Measurements from ENCODE around the gene MALL. TPM values are rescaled to one million over a fixed set of nuclear protein-coding genes. Genes with fewer than 3 reads are reported as not detected.
"Not testable (repeated sequence)": the region's sequence is repeated elsewhere in the genome, so short reads cannot be mapped to it uniquely, and the experiment has no call there.

MALL gene
- total RNA-seq, 2 donors from 2014 or later, result 18.5 to 40.1 TPM

DNA sequence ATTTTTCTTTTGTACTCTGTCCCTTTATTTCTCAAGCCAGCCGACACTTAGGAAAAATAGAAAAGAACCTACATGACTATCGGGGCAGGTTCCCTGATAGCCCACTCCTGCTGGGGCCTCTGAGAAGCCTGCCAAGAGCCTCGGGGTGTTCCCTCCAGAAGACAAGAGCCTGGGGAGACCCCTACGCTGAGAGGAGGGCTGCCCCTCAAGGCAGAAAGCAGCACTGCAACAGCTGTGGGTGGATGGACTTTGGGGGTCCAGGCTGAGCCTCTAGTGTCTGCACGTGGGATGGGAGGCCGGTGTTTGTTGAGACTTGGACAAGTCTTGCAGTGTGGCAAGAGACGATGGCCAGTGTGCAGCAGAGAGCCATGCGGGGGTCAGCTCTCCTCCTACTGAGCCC is 32.5 kb downstream of the MALL start:
- H3K27ac ChIP-seq, result not testable (repeated sequence)

DNA sequence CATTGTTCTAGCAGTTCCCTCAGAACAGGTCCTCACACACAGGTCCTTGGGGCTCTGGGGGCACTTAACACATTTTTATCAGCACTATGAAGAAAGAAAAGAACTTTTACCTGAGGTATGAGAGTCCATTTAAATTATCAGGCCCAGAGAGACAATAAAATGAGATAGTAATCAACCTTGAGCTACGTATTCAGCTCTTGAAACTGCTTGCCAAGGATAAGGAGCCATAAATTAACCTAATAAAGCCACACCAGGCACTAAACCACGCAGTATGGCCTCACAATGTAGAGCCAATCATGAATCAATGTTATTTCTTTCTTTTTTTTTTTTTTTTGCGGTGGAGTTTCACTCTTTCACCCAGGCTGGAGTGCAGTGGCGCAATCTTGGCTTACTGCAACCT is 37.5 kb downstream of the MALL start:
- H3K4me3 ChIP-seq; DNase-seq (ENCODE audit: low spot score); intact Hi-C loops (cut with DNase I); H3K27ac ChIP-seq; H3K4me1 ChIP-seq (replicated peaks); H3K9me3 ChIP-seq; H3K27me3 ChIP-seq (replicated peaks; ENCODE audit: insufficient read depth); H3K36me3 ChIP-seq: not testable (repeated sequence)
- WGBS, result 33% methylated on average over 1 of the region's 4 CpGs

More for the DNA sequence above, 32.5 kb downstream of the MALL start:
- H3K4me3 ChIP-seq; H3K4me1 ChIP-seq (replicated peaks); intact Hi-C loops (cut with DNase I); DNase-seq (ENCODE audit: low spot score); H3K36me3 ChIP-seq; H3K27me3 ChIP-seq (replicated peaks; ENCODE audit: insufficient read depth); H3K9me3 ChIP-seq: not testable (repeated sequence)
- WGBS, result no CpG with 5 or more reads among the region's 8 CpGs

DNA sequence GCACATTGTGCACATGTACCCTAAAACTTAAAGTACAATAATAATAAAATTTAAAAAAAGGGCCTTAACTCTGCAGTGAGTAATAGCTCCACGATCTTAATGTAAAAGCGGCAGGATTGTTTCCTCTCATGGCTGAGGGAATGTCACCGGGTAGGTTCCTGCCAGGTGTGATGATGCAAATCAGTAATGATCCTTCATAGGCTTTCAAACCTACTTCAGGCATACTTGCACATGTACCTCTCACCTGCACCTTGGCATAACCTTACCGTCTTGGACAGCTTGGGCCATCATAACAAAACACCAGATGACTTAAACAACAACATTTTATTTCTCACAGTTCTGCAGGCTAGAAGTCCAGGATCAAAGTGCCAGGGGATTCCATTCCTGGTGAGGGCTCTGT is 39.7 kb downstream of the MALL start:
- H3K4me1 ChIP-seq (replicated peaks); H3K27ac ChIP-seq; intact Hi-C loops (cut with DNase I); DNase-seq (ENCODE audit: low spot score); H3K27me3 ChIP-seq (replicated peaks; ENCODE audit: insufficient read depth); H3K36me3 ChIP-seq; H3K4me3 ChIP-seq; H3K9me3 ChIP-seq: not testable (repeated sequence)
- no CpG with 5 or more reads among the region's 4 CpGs for WGBS

- DNase-seq (ENCODE audit: low spot score), result not testable (repeated sequence)
- 98% methylated on average over 4 of the region's 7 CpGs for WGBS
These were observed 45.8 kb downstream of the MALL start for GRCh38 chr2:110069869-110070268.

GRCh38 chr2:110068153-110068552 is 47.5 kb downstream of the MALL start:
- 86% methylated on average over 3 of the region's 3 CpGs for WGBS
- H3K4me3 ChIP-seq; H3K36me3 ChIP-seq; H3K4me1 ChIP-seq (replicated peaks); DNase-seq (ENCODE audit: low spot score); intact Hi-C loops (cut with DNase I); H3K9me3 ChIP-seq; H3K27ac ChIP-seq; H3K27me3 ChIP-seq (replicated peaks; ENCODE audit: insufficient read depth): not testable (repeated sequence)

More at GRCh38 chr2:110069869-110070268, 45.8 kb downstream of the MALL start:
- intact Hi-C loops (cut with DNase I); H3K4me3 ChIP-seq; H3K36me3 ChIP-seq; H3K9me3 ChIP-seq; H3K27me3 ChIP-seq (replicated peaks; ENCODE audit: insufficient read depth); H3K4me1 ChIP-seq (replicated peaks); H3K27ac ChIP-seq: not testable (repeated sequence)

DNA sequence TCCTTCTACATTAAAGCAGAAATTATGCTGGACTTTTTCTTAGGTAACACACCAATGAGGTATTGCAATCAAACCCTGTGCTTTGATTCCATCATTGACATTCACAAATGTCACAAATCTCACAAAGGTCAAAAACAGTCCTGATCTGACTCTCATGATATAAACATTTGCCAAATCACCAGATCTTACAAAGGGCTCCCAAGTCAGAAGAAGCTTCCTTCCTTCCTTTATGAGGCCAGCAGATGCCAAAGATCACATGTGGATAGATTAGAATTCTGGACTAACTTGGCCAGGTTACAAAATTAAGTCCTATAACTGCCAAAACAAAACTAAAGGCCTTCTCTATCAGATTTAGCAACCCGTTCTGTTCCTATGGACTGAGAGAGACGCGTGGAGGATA is 53.3 kb downstream of the MALL start:
- intact Hi-C loops (cut with DNase I); H3K9me3 ChIP-seq; H3K4me1 ChIP-seq (replicated peaks); H3K27ac ChIP-seq; H3K4me3 ChIP-seq; DNase-seq (ENCODE audit: low spot score); H3K36me3 ChIP-seq; H3K27me3 ChIP-seq (replicated peaks; ENCODE audit: insufficient read depth): not testable (repeated sequence)
- WGBS, result no CpG with 5 or more reads among the region's 3 CpGs

- no CpG with 5 or more reads among the region's 2 CpGs for WGBS
- H3K27me3 ChIP-seq (replicated peaks; ENCODE audit: insufficient read depth); H3K4me3 ChIP-seq; DNase-seq (ENCODE audit: low spot score); H3K36me3 ChIP-seq; intact Hi-C loops (cut with DNase I); H3K4me1 ChIP-seq (replicated peaks); H3K27ac ChIP-seq; H3K9me3 ChIP-seq: not testable (repeated sequence)
These were observed 55.1 kb downstream of the MALL start for GRCh38 chr2:110060550-110060949.

GRCh38 chr2:110059694-110060358 is 55.8 kb downstream of the MALL start:
- H3K27ac ChIP-seq; DNase-seq (ENCODE audit: low spot score); H3K36me3 ChIP-seq; H3K4me1 ChIP-seq (replicated peaks); intact Hi-C loops (cut with DNase I); H3K27me3 ChIP-seq (replicated peaks; ENCODE audit: insufficient read depth); H3K9me3 ChIP-seq; H3K4me3 ChIP-seq: not testable (repeated sequence)
- WGBS, result no CpG with 5 or more reads among the region's 1 CpG

GRCh38 chr2:110059009-110059693 is 56.5 kb downstream of the MALL start:
- no CpG with 5 or more reads among the region's 11 CpGs for WGBS
- H3K9me3 ChIP-seq; H3K36me3 ChIP-seq; H3K4me3 ChIP-seq; intact Hi-C loops (cut with DNase I); H3K4me1 ChIP-seq (replicated peaks); DNase-seq (ENCODE audit: low spot score); H3K27ac ChIP-seq; H3K27me3 ChIP-seq (replicated peaks; ENCODE audit: insufficient read depth): not testable (repeated sequence)

DNA sequence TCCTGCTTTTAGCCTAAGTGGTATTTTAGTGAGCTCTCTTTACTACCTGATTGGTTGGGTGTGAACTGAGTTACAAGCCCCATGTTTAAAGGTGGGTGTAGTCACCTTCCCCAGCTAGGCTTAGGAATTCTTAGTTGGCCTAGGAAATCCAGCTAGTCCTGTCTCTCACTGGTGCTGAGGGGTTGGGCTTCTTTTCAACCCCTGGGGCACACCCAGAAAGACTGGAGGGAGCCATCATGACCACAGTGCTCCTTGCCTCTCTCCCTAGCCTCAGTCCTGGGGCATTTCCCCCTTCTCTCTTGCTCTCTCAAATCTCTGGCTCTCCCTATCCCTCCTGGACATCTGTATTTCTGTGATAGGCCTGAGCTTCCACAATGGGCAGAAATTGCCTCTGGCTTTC is 57.6 kb downstream of the MALL start:
- H3K27me3 ChIP-seq (replicated peaks; ENCODE audit: insufficient read depth); H3K9me3 ChIP-seq; H3K4me3 ChIP-seq; H3K4me1 ChIP-seq (replicated peaks); H3K36me3 ChIP-seq; intact Hi-C loops (cut with DNase I); H3K27ac ChIP-seq; DNase-seq (ENCODE audit: low spot score): not testable (repeated sequence)

- intact Hi-C loops (cut with DNase I), result not testable (repeated sequence)
- no CpG with 5 or more reads among the region's 8 CpGs for WGBS
These were observed 59.7 kb downstream of the MALL start for GRCh38 chr2:110055819-110056408.

DNA sequence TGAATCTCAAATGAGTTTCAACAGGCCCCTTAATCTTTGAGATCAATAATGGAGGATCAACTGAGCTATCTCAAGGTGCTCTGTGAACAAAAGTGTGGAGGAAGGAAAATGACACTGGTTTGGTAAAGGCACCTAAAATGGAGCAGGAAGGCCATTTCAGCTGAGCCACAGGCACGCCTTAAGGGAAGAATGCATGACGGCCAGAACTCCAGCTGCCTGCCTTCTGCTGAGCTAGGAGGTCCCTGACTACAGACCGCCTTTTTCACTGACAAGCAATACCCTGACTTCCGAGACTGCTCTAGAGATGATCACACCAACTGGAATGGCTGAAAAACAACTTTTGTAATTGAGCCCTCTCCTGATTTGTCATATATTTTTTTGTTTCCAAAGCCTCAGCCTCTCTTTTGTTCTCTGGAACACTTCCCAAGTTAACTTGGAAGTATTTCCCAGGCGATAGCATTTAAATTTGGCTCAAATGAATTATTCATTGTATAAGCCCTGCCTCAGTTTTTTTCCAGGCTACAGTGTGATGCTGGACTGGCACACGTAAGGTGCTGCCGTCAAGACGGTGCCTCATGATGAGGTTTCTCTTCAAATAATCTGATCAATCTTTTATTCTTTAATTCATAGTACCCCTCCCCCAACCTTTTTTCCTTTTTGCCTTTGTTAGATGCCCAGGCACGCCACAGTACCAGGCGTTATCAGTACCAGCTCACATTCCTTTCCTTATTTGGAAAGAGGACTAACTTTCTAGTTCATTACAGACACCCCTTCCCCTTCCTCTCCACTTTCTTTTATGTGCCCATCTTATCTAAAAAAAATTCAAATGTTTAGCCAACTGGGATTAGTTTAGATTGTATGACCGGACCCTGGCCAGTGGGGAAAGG is 60.9 kb downstream of the MALL start:
- H3K27me3 ChIP-seq (replicated peaks; ENCODE audit: insufficient read depth); H3K9me3 ChIP-seq; H3K27ac ChIP-seq; intact Hi-C loops (cut with DNase I); H3K4me1 ChIP-seq (replicated peaks); H3K36me3 ChIP-seq; H3K4me3 ChIP-seq: not testable (repeated sequence)
- DNase-seq (ENCODE audit: low spot score), result peak; percentile 9
- 32% methylated on average over 2 of the region's 11 CpGs for WGBS

More at GRCh38 chr2:110055819-110056408, 59.7 kb downstream of the MALL start:
- H3K4me1 ChIP-seq (replicated peaks); H3K4me3 ChIP-seq; H3K9me3 ChIP-seq; H3K27me3 ChIP-seq (replicated peaks; ENCODE audit: insufficient read depth); H3K36me3 ChIP-seq; H3K27ac ChIP-seq; DNase-seq (ENCODE audit: low spot score): not testable (repeated sequence)

Measured in prostate gland (tissue), 2 donors.